Measurements from ENCODE around the gene DCXR. TPM values are rescaled to one million over a fixed set of nuclear protein-coding genes. Genes with fewer than 3 reads are reported as not detected.

DCXR gene
- total and polyA plus RNA-seq, 2 of the 13 experiments (the other 11 are each of a cell fraction or from before 2014, with no cell fraction given) = 287 to 311 TPM

GRCh38 chr17:82065638-82066303 lies 28.3 kb upstream of the DCXR start, which contains the start of gene DUS1L (continued):
- TF ChIP-seq ZNF446 (CRISPR knock-in tag; IDR thresholded peaks at IDR 0.05) = peak; percentile 89
- TF ChIP-seq ZBTB2 (CRISPR knock-in tag; IDR thresholded peaks at IDR 0.05; ENCODE audit: low read depth) = peak; percentile 98
- peak; percentile 85 for TF ChIP-seq MXD1 (CRISPR knock-in tag; IDR thresholded peaks at IDR 0.05)
- TF ChIP-seq GATAD1 (CRISPR knock-in tag; IDR thresholded peaks at IDR 0.05) = peak; percentile 96
- TF ChIP-seq MEIS2 (CRISPR knock-in tag; IDR thresholded peaks at IDR 0.05) = peak; percentile 93
- no peak for TF ChIP-seq RFX1 (IDR thresholded peaks at IDR 0.05)
- TF ChIP-seq RCOR2 (CRISPR knock-in tag; IDR thresholded peaks at IDR 0.05) = no peak
- TF ChIP-seq, protein P1, sequence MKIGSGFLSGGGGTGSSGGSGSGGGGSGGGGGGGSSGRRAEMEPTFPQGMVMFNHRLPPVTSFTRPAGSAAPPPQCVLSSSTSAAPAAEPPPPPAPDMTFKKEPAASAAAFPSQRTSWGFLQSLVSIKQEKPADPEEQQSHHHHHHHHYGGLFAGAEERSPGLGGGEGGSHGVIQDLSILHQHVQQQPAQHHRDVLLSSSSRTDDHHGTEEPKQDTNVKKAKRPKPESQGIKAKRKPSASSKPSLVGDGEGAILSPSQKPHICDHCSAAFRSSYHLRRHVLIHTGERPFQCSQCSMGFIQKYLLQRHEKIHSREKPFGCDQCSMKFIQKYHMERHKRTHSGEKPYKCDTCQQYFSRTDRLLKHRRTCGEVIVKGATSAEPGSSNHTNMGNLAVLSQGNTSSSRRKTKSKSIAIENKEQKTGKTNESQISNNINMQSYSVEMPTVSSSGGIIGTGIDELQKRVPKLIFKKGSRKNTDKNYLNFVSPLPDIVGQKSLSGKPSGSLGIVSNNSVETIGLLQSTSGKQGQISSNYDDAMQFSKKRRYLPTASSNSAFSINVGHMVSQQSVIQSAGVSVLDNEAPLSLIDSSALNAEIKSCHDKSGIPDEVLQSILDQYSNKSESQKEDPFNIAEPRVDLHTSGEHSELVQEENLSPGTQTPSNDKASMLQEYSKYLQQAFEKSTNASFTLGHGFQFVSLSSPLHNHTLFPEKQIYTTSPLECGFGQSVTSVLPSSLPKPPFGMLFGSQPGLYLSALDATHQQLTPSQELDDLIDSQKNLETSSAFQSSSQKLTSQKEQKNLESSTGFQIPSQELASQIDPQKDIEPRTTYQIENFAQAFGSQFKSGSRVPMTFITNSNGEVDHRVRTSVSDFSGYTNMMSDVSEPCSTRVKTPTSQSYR (CRISPR knock-in tag; IDR thresholded peaks at IDR 0.05; ENCODE audit: borderline replicate concordance) = peak; percentile 75; the same call in 1 of the 2 replicates
- TF ChIP-seq ZNF326 (CRISPR knock-in tag; IDR thresholded peaks at IDR 0.05; ENCODE audit: borderline replicate concordance) = peak; percentile 65; the same call in 1 of the 2 replicates
- TF ChIP-seq CC2D1A (CRISPR knock-in tag; IDR thresholded peaks at IDR 0.05) = 0 out of 2 replicates have a peak, but pooled peaks have one; percentile 15
- peak; percentile 86; the same call in 1 of the 2 replicates for TF ChIP-seq ZNF543 (CRISPR knock-in tag; IDR thresholded peaks at IDR 0.05)
- no peak for TF ChIP-seq ADNP (CRISPR knock-in tag; IDR thresholded peaks at IDR 0.05)
- TF ChIP-seq, protein P2, sequence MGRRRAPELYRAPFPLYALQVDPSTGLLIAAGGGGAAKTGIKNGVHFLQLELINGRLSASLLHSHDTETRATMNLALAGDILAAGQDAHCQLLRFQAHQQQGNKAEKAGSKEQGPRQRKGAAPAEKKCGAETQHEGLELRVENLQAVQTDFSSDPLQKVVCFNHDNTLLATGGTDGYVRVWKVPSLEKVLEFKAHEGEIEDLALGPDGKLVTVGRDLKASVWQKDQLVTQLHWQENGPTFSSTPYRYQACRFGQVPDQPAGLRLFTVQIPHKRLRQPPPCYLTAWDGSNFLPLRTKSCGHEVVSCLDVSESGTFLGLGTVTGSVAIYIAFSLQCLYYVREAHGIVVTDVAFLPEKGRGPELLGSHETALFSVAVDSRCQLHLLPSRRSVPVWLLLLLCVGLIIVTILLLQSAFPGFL (CRISPR knock-in tag; IDR thresholded peaks at IDR 0.05) = no peak
- no peak for TF ChIP-seq ZNF737 (CRISPR knock-in tag; IDR thresholded peaks at IDR 0.05; ENCODE audit: borderline replicate concordance)
- TF ChIP-seq NFE2L2 (IDR thresholded peaks at IDR 0.05; ENCODE audit: low read length) = no peak
- peak; percentile 91 for TF ChIP-seq ZNF768 (CRISPR knock-in tag; IDR thresholded peaks at IDR 0.05)
- peak; percentile 95 for TF ChIP-seq ZBTB7B (CRISPR knock-in tag; IDR thresholded peaks at IDR 0.05)
- no peak for TF ChIP-seq MAFF (IDR thresholded peaks at IDR 0.05; ENCODE audit: low read depth, low read length)
- peak; percentile 61; the same call in 1 of the 2 replicates for TF ChIP-seq ARNTL (CRISPR knock-in tag; IDR thresholded peaks at IDR 0.05)
- peak; percentile 91 for TF ChIP-seq RFXAP (CRISPR knock-in tag; IDR thresholded peaks at IDR 0.05; ENCODE audit: borderline replicate concordance)
- peak; percentile 97 for TF ChIP-seq ZIK1 (CRISPR knock-in tag; IDR thresholded peaks at IDR 0.05; ENCODE audit: borderline replicate concordance, low read depth)
- TF ChIP-seq ZFY (CRISPR knock-in tag; IDR thresholded peaks at IDR 0.05) = peak; percentile 94
- TF ChIP-seq LCORL (IDR thresholded peaks at IDR 0.05) = no peak
- TF ChIP-seq LCORL (CRISPR knock-in tag; IDR thresholded peaks at IDR 0.05) = peak; percentile 26; the same call in 1 of the 2 replicates
- peak; percentile 41; the same call in 1 of the 2 replicates for TF ChIP-seq TOE1 (CRISPR knock-in tag; IDR thresholded peaks at IDR 0.05)
- peak; percentile 65; the same call in 1 of the 2 replicates for TF ChIP-seq FOXM1 (CRISPR knock-in tag; IDR thresholded peaks at IDR 0.05)
- TF ChIP-seq ZBTB21 (CRISPR knock-in tag; IDR thresholded peaks at IDR 0.05) = 0 out of 2 replicates have a peak, but pooled peaks have one; percentile 28
- TF ChIP-seq ZNF850 (CRISPR knock-in tag; conservative IDR thresholded peaks at IDR 0.05) = no peak
